GM18870 (cell line): Measurements from ENCODE around the gene ZCWPW1.
"Not testable (repeated sequence)": the region's sequence is repeated elsewhere in the genome, so short reads cannot be mapped to it uniquely, and the experiment has no call there.

ENCODE experiments used
- ATAC-seq: cut with Tn5 transposase; IDR thresholded peaks from one replicate; pipeline ENCODE4 v1.9.1; 2021; ENCODE audit warnings: moderate library complexity; ENCODE audit not compliant: unreplicated experiment

Gene ZCWPW1

GRCh38 chr7:100357131-100357561, 71.4 kb downstream of the ZCWPW1 start:
- no peak for ATAC-seq

DNA sequence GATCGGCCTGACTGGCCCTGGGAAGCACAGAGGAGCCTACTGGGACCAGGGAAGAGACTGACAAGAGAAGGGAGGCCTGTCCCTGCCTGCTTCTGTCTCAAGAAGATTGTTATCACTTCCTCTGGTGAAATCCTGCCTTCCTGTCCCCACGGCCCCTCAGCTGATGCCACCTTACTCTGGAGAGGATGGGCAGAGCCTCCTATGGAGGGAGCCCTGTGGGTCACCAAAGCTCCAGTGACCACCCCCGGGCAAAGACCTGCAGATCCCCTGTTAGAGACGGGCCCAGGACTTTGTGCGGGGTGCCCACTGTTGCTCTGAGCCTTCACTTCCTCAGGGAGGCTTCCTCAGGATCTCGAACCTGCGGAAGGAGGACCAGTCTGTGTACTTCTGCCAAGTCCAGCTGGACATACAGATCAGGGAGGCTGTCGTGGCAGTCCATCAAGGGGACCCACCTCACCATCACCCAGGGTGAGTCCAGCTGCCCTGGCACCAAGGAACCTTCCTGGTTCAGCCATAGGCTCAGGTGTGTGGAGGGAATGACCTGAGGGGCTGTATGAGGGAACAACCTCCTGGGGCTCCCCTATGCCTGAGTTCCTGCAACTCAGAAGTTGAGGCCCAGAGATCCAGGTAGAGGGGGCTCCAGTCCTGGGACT, 72.0 kb downstream of the ZCWPW1 start:
- no peak for ATAC-seq

- ATAC-seq, result no peak
These were observed 74.7 kb downstream of the ZCWPW1 start for GRCh38 chr7:100353685-100354330.

GRCh38 chr7:100352984-100353684, 75.4 kb downstream of the ZCWPW1 start:
- ATAC-seq, result no peak

DNA sequence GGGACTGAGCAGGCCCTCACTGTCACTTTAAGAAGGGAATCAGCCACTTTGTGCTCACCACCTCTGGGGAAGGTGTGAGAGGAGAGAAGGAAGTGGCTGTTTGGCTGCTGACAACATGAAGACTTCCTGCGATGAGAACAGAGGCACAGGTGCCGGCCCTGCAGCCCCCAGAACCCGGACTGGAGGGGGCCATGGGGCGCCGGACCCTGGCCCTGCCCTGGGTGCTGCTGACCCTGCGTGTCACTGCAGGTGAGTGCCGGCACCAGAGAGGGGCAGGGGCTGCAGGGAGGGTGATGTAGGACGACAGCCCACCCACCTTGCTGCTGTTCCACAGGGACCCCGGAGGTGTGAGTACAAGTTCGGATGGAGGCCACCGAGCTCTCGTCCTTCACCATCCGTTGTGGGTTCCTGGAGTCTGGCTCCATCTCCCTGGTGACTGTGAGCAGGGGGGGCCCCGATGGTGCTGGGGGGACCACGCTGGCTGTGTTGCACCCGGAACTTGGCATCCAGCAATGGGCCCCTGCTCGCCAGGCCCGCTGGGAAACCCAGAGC, 76.2 kb downstream of the ZCWPW1 start:
- not testable (repeated sequence) for ATAC-seq

- no peak for ATAC-seq
These were observed 76.8 kb downstream of the ZCWPW1 start for GRCh38 chr7:100351657-100352058.
